Activated CD8-positive, alpha-beta memory T cell treated with anti-CD3 and anti-CD28 coated beads, Interleukin-2, amount 50 U/mL, for 4 hours (primary cell): ENCODE measurements around the gene BCAR3.

ENCODE experiments used
- DNase-seq: peaks from one replicate; pipeline ENCODE4 v3.0.0-alpha.2; 2020

BCAR3 gene

DNA sequence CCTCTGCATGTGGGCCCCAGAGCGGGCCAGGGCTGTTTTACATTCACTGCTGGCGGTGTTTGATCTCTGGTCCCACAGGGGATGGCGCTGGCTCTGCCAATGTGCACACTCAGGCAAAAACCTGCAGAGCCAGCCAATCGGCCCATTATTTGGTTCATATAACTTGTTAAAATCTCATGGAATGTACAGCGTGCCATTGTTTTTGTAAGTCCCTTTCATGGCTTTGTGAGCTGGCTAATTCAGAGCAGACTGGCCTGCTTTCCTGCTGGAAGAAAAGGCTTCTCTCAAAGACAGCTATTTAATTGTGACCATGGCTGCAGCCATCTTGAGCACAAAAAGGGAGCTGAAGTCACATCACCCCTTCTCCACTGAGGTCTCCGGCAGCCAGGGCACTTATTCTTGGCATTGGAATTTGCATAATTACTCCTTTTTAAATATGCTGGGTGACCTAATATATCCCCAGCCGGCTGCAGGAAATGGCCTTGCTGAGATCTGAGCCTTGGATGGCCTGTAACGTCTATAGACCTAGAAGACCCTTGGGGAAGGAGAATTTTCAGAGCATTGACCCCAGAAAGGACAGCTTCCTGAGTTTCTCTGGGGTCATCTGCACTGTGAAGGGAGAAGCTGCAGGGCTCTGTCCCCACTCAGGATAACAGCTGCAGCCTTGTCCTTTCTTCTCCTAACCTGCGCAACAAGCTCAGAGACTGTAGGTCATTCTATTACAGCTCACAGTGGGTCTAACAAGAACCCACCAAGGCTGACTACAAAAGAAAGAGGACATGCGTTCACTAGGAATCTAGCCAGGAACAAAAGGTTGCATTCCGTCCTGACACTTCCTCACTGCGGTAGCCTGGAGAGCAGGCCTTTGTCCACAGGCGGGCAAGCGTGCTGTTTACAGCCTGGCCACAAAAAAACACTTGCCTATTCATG is 45.8 kb downstream of the BCAR3 start:
- DNase-seq = no peak

DNA sequence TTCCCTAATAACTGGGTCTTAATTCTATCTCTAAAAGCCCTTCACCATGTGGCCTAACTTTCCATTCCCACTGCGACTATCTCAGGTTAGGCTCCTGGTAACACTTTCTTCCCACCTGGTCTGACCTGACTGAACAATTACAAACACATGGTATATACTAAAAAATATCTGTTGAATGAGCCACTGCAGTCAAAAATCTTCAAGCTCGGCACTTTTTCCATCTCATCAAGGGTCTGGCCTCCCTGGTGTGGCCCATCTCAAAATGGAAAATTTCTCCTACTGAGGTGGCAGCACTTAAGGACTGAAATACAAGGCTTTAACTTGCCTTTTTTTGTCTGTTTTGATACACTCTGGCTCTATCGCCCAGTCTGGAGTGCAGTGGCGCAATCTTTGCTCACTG is 48.3 kb downstream of the BCAR3 start:
- DNase-seq = no peak

DNA sequence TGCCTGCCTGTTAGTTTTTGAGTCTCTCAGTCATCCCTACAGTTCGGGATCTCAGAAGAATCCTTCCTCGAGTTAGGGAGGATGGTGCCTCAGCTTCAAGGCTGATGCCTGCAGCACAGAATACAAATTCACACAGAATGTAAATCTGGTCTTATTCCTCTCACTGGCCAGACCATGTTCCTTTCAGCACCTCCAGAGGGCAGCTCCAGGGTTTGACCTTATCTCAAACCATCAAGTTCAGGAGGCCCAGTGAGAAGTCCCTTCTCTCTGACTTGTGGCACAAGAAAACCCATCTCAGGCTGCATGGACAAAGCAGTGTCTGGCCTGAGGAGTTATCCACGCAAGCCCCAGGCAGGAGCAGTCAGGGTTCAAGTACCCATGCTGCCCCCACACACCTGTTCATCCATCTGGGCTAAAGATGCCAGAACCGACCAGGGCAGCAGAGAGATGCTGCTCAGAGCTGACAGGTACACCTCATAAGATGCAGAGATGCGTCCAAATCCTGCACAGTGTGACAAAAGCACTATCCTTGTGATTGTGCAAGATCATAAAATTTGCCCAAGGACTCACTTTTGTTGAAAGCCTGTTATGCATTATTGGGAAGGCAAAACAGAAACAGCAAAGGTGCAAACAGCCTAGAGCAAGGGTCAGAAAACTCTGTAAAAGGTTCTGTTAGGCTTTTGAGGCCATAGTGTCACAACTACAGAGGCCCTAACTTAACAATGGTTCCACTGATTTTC is 49.8 kb downstream of the BCAR3 start:
- DNase-seq = no peak

DNA sequence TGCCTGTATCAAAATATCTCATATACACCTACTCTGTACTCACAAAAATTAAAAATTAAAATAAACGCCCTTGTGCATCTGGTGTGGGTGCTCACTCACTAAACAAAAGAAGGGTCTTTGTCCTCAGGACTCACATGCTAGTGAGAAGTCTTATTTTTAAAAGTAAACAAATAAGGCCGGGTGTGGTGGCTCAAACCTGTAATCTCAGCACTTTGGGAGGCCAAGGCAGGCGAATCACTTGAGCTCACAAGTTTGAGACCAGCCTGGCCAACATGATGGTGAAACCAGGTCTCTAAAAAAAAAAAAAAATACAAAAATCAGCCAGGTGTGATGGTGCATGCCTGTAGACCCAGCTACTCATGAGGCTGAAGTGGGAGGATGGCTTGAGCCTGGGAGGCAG is 51.5 kb downstream of the BCAR3 start:
- no peak for DNase-seq

DNA sequence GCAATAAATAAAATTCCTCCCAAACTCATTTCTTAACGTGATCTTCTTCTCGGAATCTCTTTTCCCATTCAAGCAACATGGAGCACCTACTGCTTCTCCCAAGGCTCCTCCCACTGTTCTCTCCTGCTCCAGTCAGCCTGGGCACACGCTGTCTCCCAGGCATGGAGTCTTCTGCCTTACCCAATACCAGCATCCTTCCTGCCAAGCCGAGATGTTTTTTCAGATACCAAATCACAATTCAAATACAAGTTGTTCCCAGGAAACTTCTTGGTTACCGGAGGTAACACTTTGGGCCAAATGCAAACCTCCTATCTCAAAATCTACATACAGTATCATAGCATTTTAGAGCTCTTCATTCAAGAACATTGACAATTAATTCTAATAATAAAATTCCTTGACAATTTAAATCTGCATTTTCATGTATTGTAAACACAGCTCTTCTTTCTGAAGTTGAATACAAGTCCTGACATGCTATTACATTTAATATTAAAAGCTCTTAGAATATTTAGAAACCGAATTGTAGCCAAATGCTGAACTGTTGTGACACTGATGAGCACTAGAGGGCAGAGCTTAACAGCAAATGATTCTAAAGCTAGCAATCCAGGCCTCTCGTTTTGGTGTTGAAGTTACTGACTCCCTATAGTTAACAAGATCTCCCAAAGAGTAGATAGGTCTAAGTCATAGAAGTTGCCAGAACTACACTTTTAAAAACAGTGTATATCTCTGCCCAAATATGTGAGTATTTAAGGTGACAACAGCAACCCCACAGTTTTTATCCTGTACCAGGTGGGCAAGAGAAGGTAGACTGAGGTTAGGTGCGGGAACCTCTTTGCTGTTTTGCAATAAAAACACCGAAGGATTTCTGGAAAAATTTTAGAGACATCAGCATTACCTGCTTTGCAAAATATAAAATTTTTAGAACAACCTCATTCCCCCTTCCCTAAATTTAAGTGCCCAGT is 52.3 kb downstream of the BCAR3 start:
- peak; percentile 41 for DNase-seq

DNA sequence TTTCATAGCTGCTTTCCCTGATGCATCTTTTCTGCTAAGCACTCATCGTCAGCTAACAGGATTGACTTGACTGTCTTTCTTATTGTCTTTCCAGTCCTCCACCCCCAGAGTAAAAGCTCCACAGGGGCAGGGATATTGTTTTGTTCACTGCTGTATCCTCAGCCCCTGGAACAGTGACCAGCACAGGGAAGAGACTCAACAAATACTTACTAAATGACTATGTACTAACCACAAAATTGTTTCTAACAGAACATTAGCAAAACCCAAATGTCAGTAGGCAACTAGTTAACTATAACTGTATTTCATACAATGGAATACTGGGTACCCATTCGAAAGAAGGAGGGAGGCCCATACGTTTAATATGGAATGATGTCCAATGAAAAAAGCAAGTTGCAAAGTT is 53.0 kb downstream of the BCAR3 start:
- DNase-seq = no peak

DNA sequence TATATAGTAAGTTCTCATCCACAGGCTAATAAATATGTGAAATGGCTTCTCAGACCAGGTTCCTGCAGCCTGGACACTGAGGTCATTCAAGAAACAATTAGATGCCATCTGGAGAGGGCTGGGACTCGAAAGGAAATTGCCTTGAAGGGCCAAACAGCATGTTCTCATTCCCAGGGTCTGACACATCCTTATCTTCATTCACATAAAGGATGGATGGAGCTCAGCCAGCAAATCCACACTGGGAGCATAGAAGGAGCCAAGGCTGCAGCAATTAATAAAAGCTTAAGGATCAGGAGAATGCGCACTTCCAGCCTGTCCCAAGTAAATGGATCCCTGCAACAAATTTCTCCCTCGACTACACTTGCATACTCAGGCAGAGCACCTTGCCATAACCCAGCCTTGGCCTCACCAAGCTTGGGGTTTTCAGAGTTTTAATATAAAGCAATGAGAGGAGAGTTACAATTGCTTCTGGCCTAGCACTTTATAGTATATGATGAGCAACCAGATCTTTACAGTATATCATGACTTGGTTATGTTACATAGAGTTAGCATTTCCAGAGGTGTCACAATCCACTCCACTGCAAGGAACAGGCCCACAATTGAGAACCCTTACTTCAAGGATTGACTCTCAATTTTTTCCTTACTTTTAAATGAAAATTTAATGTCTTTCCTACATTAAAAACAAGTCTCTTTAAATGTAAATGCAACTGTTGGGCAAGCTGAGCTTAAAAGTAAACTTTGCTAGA is 55.9 kb downstream of the BCAR3 start:
- DNase-seq = no peak

DNA sequence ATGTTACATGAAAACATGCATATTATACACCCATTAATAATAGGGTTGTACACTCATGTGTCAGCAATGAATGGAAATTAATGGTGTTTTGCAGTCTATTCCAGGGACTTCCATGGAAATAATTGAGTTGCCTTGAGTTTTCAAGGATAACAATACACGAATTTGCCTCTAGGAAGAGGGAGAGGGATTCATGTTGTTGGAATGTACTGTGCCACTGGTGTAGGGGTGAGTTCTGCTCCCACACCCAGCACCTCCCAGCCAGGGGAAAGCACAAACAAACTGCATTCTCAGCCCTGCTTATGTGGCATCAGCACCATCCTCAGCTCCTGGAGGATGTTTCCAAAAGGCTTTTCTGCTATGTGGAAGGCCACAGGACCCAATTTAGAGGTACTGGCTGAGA is 57.8 kb downstream of the BCAR3 start:
- DNase-seq = no peak

DNA sequence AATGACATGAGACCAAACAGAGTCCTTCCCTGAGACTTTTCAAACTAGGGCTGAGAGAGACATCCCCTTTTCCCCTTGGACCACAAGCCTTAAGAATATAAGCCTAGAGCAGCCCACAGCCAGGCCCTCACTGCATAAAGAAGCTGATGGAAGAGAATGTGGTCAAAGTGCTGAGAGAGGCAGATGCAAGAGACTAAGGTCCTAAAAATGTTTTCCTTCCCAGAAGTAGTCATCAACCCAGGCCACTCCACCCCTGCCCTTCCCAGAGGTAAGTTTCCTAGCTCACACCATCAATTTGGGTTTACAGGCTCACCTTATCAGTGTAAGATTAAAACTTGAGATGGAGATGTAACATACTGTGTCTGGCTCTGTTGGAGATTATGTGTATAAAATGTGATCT is 58.2 kb downstream of the BCAR3 start:
- no peak for DNase-seq

DNA sequence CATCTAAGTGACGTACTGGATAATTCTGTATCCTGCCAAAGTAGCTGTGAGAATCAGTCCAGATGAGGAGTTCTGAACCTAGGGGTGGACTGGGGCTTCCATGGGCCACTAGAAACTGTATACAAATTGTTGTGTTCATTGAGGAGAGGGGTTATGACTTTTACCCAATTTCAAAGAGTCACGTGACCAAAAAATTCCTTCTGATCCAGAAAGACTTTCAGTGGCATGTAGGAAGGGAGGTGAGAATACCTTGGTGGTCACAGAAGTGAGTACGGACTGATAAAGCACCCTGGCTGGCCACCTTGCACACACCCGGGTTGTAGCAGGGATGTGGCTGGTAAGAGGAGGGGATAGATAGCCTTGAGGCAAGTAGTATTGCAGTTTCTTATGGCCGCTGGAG is 60.4 kb downstream of the BCAR3 start:
- DNase-seq = no peak

DNA sequence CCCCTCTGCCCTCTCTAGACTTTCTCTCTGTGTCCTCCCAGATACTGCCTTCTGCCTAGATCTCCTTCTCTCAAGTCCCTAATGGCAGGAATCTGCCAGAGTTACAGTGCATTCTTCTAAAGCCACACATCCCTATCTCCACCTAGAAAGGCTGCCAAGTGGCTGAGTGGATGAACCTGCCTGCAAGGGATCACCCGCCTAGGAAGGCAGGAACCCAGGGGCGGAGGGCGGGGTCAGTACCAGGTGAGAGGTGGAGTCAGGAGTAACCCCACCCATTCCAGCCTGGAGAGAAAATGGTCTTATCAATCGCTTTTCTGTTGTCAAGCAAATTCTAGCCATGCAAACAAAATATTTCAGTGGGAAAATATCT is 60.8 kb downstream of the BCAR3 start:
- DNase-seq = no peak

DNA sequence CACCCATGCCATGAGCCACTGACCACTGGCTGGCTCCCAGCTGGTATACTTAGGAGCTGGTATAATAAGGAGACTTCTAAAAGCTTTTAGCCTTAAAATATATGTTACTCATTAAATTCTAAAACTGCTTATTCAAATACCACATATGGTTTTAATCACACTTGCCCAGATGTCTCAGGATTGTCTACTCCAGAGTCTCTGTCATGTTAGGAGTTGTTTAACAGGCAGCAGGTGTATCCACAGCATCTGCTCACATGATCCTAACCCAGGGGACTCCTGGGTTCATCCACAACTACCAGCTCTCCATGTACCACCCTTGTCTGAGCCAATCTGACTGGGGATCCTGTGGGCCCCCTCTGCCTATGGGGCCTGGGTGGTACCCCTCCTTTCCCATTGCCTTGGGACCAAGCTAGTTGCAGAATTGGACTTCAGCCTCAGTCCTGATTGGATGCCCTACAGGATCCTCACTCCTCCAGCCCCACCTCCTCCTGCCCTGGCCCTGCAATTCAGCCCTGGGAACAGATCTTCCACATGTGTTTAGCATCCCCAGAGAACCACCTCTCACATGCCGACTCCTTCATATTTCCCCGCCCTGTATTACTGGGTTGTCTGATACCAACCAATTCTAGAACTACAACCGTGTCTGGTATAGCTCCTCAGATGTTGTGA is 61.3 kb downstream of the BCAR3 start:
- DNase-seq = no peak

DNA sequence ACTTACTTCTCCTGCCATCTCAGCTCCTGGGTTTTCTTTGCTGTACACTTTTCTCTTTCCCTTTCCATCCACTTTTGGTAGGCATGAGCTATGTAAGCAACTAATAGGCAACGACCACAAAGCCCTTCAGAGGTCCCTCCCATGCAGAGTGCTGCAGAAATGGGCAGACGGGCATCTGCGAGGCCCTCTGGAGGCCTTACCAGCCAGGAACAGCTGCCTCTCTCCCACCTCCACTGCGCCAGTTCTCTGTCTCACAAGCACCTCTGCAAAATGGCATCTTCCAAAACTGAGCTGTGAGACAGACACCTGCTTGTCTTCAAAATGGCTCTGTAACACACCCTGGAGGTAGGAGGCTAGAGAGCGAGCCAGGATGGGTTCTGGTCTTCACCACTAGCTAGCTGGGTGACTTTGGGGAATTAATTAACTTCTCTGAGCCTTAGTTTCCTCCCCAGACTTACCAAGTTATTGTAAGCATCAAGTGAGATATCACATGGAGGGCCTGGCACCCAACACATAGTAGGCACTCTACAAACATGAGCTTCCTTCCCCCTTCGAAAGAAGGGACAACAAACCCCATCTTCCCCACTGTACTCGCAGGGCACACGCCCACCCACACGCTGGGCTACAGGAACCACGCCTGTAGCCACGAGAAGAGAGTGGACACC is 62.0 kb downstream of the BCAR3 start:
- DNase-seq = no peak

DNA sequence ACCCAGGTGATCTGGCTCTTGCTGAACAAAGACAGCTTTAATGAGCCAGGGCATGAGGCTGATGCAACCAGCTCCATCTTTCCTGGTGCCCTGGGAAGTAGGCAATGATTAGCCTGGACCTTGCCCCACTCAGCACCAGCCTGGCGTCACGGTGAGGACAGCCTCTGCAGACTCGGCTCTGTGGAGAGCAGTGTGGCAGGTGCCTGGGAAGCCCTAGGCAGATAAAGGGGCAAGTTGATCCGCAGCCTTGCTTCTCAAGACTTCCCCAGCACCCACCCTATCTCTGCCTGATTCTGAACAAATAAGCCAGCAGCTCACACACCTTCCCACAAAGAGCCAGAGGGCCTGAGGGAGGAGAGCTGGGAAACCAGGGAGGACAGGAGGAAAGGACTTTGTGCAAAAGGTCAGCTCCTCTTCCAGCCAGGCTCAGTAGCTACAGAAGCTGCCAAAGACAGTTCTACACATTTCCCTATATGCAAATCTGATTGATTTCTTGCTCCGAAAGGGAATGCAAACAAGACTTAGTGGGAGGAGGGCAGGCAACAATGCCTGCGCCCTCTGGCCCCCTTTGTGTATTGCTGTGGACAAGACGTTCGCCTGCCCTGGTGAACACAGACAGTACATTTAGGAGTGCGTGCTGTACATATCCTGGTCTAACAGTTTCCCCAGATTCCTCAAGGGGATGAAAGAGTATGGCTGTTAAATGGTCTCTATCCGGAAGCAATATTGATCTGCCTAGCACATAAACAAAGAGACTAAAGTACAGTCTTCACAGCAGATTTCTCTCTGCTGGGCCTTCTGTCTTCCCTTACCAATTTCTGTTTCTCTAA is 63.8 kb downstream of the BCAR3 start:
- DNase-seq = no peak

DNA sequence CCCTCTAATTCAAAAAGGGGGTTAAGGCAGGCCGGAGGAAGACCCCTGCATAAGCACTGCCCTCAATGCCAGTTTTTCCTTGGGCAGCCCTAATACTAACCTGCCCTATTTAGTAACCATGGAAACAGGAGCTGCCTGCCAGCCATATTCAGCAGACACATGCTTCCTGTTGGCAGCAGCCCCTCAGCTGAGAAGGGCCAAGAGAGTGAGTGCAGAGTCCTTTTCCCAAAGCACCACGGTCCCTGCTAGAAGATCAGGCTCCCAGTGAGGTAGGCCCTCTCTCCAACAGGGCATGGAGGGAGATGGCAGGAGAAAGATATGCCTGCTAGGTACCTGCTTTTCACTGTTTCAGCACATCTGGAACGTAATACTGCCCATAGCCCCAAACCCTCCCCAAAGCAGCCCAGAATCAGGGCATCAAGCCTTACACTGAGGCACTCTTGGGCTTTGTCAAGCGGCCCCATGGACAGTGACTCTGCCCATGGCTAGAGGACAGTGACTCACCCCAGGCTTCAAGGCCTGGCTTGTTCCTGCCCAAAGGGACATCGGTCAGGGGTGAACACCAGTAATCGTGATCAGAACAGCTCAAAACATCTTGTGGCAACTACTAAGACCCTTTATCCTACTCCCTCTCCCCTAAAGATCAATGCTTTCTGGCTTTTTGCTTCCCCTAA is 64.5 kb downstream of the BCAR3 start:
- no peak for DNase-seq

DNA sequence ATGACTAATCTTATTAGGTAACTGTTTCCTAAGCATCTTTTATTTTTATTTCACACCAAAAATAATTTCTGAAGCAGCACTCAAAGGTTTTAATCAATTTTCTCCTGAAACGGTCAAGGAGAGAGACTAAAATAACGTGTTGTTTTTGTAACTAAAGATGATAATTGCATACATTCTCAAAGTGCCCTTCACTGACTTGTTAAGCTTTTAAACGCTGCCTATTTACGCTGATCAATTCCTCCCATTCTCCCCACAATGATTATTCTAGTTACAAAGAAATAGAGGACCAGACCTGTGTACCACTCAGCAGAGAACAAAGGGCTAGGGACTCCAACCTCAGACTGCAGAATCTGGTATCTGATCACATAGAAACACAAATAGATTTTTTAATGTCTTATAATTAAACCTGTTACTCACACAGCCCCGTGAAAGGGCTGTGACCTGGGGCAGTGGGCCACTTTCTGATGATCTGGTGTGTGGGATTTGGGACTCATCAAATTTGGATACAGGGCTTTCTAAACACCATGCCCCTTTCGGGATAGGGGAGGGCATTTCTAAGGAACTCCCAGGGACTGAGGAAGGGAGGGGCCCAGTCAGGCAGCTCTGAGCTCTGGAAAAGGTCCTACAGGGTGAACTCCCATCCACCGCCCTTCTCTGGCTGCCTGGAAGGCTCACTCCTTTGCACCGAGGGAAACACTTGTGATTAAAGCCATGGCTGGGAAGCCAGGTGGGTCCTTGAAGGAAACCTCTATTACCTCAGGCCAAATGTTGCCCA is 65.2 kb downstream of the BCAR3 start:
- no peak for DNase-seq

DNA sequence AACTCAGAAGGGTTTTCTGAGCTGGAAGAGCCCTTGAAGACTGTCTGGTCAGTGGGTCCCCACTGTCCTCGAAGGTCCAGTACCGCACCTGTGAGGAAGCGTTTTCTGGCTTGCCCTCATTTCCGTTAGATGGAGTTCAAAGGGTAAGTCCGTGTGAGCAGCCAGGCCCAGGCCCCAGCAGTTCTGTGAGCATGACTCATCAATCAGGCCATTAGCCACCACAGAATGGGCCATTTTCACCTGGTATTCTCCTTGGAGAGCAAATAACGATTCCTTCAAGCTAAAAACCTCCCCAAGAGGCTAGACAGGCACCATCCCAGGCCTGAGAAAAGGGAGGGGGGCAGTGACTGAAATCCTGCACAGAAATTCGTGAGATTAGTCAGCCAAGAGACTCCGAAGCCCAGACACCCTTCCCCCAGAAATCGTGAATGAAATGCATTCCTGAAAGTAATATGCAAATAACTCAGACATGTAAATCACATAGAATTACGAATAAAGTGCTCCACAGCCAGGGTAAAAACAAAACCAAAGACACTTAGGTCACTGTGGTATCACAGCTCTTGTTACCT is 66.0 kb downstream of the BCAR3 start:
- DNase-seq = no peak

DNA sequence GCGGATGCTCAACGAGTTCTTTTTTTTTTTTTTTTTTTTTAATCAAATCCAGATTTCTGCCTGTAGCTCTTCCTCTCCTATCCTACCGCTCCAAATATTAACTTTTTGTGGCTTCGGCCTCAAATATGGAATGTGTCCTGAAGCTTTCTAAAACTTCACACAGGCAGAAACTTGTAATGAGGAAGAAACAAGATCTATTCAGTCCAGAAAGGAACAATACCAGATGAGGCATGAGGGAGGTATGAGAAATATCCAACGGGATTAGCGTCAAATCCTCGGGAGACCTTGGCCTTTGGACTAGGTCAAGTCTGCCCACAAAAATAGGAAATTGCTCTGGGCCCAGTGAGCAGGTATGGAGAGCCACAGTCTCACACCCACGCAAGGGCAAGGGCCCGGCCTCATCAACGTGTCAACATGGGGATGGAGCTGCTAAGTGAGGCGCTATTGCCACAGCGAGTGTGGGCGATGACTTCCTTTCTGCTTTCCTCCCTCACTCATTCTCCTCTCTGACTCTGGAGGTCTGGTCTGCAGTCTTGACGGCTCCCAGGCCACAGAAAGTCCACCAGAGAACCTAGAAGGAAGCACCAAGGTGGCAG is 66.6 kb downstream of the BCAR3 start:
- DNase-seq = peak; percentile 23
